Measurements from ENCODE around the gene LRP1. TPM values are rescaled to one million over a fixed set of nuclear protein-coding genes. Genes with fewer than 3 reads are reported as not detected.

The LRP1 gene
- total RNA-seq, 2 experiments from 2014 or later: 1.1 to 4.4 TPM

- H3K9me2 ChIP-seq (ENCODE audit: insufficient read depth, low read length): no peaks in the 10 kb centered on the region
Measured at GRCh38 chr12:57201219-57201618, 72.9 kb downstream of the LRP1 start.

GRCh38 chr12:57201631-57202030 is 73.3 kb downstream of the LRP1 start:
- Histone ChIP-seq H4K20me1 (ENCODE audit: insufficient read depth, low read length) (no peaks in the 10 kb centered on the region), H3K9me3 (ENCODE audit: low read length) (no peaks in the 10 kb centered on the region), H3K79me2 (ENCODE audit: insufficient read depth, low read depth, low read length) (no peaks in the 10 kb centered on the region), H2AFZ (ENCODE audit: low read length) (no peak overlapping the region), H3K4me2 (ENCODE audit: low read length) (no peak overlapping the region), H3K9me2 (ENCODE audit: insufficient read depth, low read length) (no peaks in the 10 kb centered on the region), H3K27ac (ENCODE audit: low read depth, low read length, poor library complexity, severe bottlenecking) (no peak overlapping the region), H3K36me3 (ENCODE audit: insufficient read depth, low read length) (no peaks in the 10 kb centered on the region), H3K4me1 (ENCODE audit: insufficient read depth, low read length, poor library complexity, severe bottlenecking) (no peaks in the 10 kb centered on the region), H3K4me3 (ENCODE audit: low read depth, low read length, poor library complexity, severe bottlenecking) (no peak overlapping the region)
- ChIA-PET CTCF (ENCODE audit: unreplicated experiment) (no interaction called here), POLR2A (no interaction called here)
- no peak for DNase-seq (ENCODE audit: low spot score)
- BruUV-seq (replicated peaks): no TSS peak
- TF ChIP-seq CTCF (conservative IDR thresholded peaks at IDR 0.05; ENCODE audit: low read length) (no peak), EZH2phosphoT487 (IDR thresholded peaks at IDR 0.05; ENCODE audit: borderline replicate concordance, low read depth, low read length) (no peak)
- intact Hi-C loops (cut with micrococcal nuclease; ENCODE audit: unreplicated experiment): no loop called here

More at GRCh38 chr12:57201219-57201618, 72.9 kb downstream of the LRP1 start:
- Histone ChIP-seq H4K20me1 (ENCODE audit: insufficient read depth, low read length) (no peaks in the 10 kb centered on the region), H3K27ac (ENCODE audit: low read depth, low read length, poor library complexity, severe bottlenecking) (no peak overlapping the region), H3K4me3 (ENCODE audit: low read depth, low read length, poor library complexity, severe bottlenecking) (no peak overlapping the region), H3K4me1 (ENCODE audit: insufficient read depth, low read length, poor library complexity, severe bottlenecking) (no peaks in the 10 kb centered on the region), H3K4me2 (ENCODE audit: low read length) (no peak overlapping the region), H3K79me2 (ENCODE audit: insufficient read depth, low read depth, low read length) (no peaks in the 10 kb centered on the region), H3K9me3 (ENCODE audit: low read length) (no peaks in the 10 kb centered on the region), H2AFZ (ENCODE audit: low read length) (no peak overlapping the region), H3K36me3 (ENCODE audit: insufficient read depth, low read length) (no peaks in the 10 kb centered on the region)
- BruUV-seq (replicated peaks): no TSS peak
- no peak for TF ChIP-seq EZH2phosphoT487 (IDR thresholded peaks at IDR 0.05; ENCODE audit: borderline replicate concordance, low read depth, low read length)
- no peak for TF ChIP-seq CTCF (conservative IDR thresholded peaks at IDR 0.05; ENCODE audit: low read length)
- intact Hi-C loops (cut with micrococcal nuclease; ENCODE audit: unreplicated experiment): no loop called here
- no peak for DNase-seq (ENCODE audit: low spot score)
- ChIA-PET CTCF (ENCODE audit: unreplicated experiment) (no interaction called here), POLR2A (no interaction called here)

GRCh38 chr12:57202321-57202720 is 74.0 kb downstream of the LRP1 start:
- H3K27ac ChIP-seq (ENCODE audit: low read depth, low read length, poor library complexity, severe bottlenecking): no peak overlapping the region
- intact Hi-C loops (cut with micrococcal nuclease; ENCODE audit: unreplicated experiment): no loop called here
- H3K4me3 ChIP-seq (ENCODE audit: low read depth, low read length, poor library complexity, severe bottlenecking): no peak overlapping the region
- no peaks in the 10 kb centered on the region for H3K9me3 ChIP-seq (ENCODE audit: low read length)
- ChIA-PET POLR2A (no interaction called here), CTCF (ENCODE audit: unreplicated experiment) (no interaction called here)
- no peak overlapping the region for H2AFZ ChIP-seq (ENCODE audit: low read length)
- no peak overlapping the region for H3K4me2 ChIP-seq (ENCODE audit: low read length)
- no peaks in the 10 kb centered on the region for H3K4me1 ChIP-seq (ENCODE audit: insufficient read depth, low read length, poor library complexity, severe bottlenecking)
- no peaks in the 10 kb centered on the region for H3K79me2 ChIP-seq (ENCODE audit: insufficient read depth, low read depth, low read length)
- TF ChIP-seq EZH2phosphoT487 (IDR thresholded peaks at IDR 0.05; ENCODE audit: borderline replicate concordance, low read depth, low read length): no peak
- no peak for TF ChIP-seq CTCF (conservative IDR thresholded peaks at IDR 0.05; ENCODE audit: low read length)
- H4K20me1 ChIP-seq (ENCODE audit: insufficient read depth, low read length): no peaks in the 10 kb centered on the region
- DNase-seq (ENCODE audit: low spot score): no peak
- H3K36me3 ChIP-seq (ENCODE audit: insufficient read depth, low read length): no peaks in the 10 kb centered on the region
- BruUV-seq (replicated peaks): no TSS peak
- no peaks in the 10 kb centered on the region for H3K9me2 ChIP-seq (ENCODE audit: insufficient read depth, low read length)
